GM19023 (cell line): ENCODE results near the gene MLEC.

Experiments used
- ATAC-seq: cut with Tn5 transposase; IDR thresholded peaks from one replicate; pipeline ENCODE4 v1.9.1; 2021; ENCODE audit warnings: mild to moderate bottlenecking, moderate library complexity; ENCODE audit not compliant: unreplicated experiment

The MLEC gene

DNA sequence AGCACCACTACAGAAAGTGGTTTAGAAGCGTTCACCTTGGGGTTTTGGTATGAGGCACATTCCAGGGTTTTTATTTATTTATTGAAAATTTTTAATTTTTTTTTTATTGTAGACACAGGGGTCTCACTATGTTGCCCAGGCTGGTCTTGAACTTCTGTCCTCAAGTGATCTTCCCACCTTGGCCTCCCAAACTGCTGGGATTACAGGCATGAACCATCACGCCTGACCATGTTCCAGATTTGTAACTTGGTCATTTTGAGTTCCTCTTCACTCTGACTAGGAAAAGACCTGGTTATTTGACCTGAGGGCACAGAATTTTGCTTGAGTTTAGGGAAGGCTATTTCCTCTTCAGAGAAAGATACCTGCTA lies 3.1 kb downstream of the MLEC start:
- ATAC-seq: no peak

DNA sequence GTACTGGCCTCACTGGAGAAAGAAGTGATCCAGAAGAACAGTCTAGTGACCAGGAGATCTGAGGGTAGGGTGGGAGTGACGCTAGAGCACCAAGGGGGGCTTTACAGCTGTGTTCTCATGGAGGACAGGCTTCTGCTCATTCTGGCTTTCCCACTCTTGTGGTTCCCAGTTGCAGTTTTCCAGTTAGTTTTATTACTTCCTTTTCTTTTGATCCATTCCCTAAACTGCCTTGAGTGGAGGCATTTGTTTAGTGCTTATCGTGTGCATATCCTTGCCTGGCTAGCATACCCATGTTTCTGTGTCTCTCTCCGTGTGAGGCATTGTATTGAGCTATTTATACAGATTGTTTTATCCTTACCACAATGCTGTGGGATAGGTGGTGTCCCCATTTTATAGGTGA lies 4.0 kb downstream of the MLEC start:
- no peak for ATAC-seq

DNA sequence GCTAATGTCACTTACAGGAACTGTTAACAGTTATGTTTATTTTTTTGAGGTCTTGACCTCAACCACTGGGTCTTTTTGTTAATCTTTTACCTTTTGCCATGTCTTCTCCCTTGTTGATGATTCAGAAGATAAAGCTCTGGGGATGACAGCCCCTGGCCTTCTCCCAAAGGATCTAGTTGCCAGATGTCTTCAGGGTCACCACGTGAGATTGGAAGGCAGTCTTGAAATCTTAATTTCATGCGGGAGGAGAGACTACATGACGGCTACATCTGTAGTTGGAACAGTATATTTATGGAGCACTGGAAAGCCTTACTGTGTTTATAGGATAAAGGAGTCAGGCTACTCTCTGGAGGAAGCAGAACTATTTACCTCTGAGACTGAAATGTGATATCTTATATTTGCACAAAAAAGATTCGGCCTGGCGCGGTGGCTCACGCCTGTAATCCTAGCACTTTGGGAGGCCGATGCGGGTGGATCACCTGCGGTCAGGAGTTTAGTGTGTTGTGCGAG lies 5.6 kb downstream of the MLEC start:
- ATAC-seq: no peak

DNA sequence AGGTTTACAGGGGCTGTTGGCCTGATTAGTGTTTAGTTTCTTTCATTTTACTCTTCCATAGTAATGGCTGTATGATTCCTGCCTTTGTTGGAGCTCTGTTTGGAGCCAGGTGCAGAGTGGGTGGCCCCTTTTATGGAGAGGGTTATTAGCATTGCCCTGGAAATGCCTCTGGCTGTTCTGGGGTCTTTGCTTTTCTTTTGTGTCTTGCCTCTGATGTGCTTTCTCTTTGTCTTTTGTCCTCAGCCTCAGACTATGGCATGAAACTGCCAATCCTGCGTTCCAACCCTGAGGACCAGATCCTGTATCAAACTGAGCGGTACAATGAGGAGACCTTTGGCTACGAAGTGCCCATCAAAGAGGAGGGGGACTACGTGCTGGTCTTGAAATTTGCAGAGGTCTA lies 6.9 kb downstream of the MLEC start:
- ATAC-seq: no peak

DNA sequence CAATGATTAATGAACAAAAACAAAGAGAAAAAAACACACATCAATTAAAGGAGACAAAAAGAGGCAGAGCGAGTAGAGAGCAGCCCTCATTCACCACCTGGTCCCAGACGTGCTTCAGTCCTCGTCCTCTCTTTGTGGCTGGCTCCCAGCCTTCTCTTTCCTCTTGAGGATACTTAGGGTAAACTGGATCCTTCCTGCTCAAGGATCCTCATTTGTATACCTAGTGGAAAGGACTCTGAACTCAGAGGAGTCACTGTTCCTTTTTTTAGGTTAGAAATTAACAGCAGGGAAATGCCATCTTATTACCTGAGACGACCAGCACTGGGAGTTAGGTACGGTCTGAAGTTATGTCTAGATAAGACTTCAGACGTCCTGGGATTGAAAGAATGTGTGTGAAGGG lies 9.7 kb downstream of the MLEC start:
- ATAC-seq: no peak

DNA sequence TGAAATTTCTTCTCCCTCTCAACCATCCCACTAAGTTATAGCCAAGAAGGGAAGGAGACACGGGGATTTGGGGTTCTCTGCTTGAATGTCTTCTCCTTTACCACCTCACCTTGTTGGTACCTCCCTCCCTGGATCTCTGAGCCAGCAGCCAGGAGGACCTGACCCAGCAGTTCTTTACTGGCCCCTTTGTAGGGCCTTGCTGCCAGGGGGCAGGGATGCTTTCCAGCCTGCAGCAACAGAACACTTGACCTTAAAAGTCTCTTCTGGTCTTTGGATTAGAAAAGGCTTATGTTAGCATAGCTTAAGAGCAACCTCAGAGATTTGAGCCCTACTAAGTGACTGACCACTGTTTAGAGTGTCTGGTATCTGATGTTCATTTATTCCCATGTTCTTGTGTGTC lies 10.4 kb downstream of the MLEC start:
- ATAC-seq: no peak

DNA sequence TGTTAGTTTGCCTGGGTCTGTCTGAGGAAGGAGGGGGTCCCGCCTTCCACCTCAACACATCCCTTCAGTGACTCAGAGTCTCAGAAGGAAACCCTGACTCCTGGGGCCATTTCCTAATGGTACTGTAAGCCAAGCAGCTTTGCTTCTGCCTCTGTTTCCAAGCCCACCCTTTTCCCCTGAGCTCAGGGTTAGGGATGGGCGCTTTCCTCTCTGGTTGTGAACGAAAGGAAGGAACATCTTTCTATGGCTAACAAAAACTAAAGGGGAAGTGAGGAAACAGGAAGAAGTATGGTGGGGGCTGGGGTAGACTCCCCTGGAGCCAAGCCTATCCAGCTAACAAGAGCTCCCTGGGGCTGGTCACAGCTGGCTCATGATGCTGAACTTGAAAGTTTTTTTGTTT lies 11.7 kb downstream of the MLEC start:
- no peak for ATAC-seq

DNA sequence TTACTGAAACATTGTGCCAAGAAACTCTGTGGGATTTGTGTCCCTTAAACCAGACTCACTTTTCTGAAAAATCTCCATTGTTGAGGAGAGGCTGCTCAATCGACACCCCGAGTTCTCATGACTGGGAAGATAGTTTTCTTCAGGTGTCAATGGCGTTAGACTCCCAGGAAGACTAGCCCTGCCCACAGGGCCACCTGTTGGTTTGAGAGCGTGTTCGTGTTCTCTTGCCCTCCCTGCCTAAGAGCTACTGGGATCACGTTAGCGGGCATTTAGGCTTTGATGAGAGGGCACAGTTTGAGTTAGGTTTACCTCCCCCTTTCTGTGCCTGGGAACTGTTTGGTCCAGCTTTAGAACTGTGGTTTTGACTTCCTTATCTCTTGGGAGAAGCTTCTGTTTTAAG lies 12.6 kb downstream of the MLEC start:
- no peak for ATAC-seq

DNA sequence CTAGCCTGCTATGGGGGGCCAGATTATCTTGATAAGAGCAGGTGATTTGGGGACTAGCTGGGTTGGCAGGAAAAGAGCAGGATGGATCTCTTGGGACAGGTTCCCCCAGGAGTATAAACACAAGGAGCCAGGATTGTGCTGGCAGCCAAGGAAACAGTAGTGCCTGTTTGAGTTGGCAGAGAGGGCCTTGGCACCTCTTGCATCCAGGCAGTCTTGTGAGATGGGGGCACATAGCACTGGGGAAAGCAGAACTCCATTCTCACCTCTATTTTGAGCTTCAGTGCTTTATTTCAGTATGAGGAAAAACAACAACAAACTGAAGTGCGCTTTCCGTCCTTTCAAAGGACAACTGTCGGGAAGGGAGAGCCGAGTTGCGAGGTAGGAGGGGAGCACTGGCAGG lies 13.9 kb downstream of the MLEC start:
- ATAC-seq: no peak

DNA sequence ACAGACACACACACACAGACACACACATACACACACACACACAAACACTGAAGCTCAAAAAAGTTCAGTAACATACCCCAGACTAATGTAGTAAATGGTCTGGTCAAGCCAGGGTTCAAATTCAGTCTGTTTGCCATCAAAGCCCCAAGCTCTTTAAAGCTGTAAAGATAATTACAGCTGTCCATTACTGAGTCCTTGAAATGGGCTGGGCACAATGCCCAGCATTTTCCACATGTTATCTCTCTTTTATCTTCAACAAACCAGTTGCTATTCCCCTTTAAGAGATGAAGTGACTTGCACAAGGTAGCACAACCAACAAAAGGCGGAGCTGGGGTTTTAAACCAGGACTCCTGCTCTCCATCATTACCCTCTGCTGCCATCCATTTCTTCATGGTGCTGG lies 15.7 kb downstream of the MLEC start:
- no peak for ATAC-seq

DNA sequence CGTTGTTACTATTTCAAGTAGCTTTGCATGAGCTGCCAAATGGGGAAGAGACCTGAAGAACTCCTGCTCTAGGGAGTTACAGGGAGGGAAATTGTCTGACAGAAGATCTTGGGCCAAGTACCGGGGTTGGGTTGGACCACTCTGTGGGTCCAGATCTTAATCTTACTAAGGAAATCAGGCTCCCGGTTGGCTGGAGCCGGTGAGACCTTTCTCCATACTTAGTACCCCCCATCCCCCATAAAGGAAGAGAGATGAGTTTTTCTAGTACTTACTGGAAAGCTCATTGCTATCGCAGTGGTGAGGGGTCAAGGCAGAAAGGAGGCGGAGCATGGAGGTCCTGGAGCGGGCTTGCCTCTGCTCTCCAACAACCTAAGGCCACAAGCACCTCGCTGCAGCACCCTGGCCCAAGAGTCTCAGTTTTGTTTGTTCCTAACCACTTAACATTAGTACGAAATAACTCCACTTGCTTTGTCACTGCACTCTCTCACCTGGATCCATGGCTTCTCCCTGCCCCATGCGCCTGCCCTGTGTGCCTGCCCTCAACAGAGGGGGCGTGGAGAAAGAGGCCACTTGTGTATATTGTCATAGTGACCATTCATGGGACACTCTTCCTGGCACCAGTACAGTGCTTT lies 16.5 kb downstream of the MLEC start:
- no peak for ATAC-seq

DNA sequence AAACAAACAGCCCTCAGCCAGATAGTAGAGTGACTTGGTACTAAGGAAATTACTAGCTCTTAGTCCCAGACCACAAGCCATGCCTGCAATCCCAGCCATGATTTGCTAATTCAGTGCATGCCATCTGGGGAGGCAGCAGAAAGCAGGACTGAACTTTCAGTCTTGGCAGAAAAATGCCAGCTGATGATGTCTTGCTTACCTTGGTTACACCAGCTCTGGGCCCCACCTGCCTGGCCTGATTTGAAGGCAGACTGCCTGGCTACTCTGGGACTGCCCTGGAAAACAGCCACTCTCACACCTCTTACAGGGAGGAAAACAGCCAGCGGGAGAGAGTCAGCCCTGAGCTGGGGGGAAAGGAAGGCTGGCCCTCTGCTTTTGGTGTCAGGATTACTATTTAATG lies 18.7 kb downstream of the MLEC start:
- no peak for ATAC-seq

DNA sequence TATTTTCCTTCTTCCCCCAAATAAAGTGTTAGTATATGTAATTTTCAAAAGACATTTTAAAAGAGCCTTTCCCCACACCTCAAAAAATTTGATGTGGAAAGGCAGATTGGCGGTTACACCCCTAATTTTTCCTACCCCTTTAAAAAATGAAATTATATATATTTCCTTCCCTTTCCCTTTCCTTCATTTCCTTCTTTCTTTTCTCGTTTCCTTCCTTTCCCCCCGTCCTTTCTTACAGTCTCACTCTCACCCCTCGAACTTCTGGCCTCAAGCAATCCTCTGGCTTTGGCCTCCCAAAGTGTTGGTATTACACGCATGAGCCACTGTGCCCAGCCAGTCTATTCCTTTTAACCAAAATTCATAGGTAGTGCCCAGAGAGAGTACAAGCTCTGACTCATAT lies 19.1 kb downstream of the MLEC start:
- no peak for ATAC-seq

DNA sequence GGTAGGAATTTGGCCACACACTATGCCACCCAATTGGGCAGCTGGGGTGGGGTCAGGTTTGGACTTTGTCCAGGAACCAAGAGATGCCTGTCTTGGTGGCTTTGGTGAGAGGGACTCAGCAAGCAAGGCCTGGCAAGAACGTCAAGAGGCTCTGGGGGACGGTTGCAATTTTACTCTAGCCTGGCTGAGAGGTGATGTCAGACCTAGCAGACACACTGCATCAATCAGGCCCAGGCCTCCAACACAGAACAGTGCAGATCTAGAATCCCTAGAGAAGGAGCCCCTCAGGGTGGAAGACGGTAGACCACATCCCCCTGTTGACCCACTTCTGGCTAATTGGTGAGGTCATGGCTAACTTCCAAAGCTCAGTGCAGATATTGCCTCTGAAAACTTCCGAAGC lies 21.7 kb downstream of the MLEC start:
- ATAC-seq: no peak

DNA sequence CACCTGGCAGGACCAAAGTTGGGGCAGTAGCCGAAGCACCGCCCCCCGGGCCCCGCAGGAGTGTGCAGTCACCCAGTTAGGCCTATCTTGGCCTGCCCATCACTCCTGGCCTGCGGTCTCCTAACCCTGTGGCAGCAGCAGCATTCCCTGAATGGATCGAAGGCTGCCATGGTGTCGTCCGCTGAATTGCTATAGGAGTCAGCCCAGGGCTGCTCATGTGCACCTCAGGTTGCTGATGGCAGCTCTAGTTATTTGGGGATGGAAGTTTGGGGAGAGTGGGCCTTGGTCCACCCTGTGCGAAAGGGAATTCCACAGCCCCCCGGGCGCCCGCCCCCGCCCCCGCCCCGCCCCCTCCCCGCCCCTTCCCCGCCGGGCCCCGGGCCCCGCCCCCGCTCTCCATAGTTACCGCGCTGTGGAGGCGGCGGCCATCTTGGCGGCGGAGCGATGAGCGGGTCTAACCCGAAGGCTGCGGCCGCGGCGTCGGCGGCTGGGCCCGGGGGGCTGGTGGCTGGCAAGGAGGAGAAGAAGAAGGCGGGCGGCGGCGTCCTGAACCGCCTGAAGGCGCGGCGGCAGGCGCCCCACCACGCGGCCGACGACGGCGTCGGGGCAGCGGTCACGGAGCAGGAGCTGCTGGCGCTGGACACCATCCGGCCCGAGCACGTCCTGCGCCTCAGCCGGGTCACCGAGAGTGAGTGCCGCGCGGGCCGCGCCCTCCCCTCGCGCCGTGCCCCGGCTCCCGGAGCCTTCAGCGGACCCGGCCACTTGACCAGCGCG lies 23.3 kb downstream of the MLEC start, which contains the start of gene UNC119B:
TSS of gene UNC119B (plus strand) at position 428 of the 774 bp plus-strand sequence. CDS start at position 445, 17 bp downstream.
- ATAC-seq: peak; percentile 77

DNA sequence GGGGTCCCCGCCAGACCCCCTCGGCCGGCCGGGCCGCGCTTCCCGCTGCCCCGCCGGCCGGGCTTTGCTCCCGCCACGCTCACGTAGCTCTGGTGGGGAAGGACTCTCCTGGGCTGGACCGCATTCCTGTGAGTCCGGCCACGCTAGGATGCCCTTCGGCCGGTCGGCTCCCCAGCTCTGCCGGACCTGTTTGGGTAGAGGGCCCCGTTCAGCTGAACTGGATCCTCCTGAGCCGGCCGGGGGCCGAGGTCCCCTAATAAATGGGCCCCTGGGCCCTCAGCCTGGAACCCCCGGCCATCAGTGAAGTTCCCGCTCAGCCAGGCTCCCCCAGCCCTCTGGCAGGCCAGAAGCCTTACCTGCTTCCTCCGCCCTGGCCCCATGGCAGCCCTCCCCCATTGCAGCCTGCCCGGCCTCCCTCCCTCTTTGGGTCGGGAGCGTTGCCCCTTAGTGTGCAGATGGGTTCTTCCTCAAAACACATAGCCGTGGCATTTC lies 23.9 kb downstream of the MLEC start:
- ATAC-seq: peak; percentile 33

DNA sequence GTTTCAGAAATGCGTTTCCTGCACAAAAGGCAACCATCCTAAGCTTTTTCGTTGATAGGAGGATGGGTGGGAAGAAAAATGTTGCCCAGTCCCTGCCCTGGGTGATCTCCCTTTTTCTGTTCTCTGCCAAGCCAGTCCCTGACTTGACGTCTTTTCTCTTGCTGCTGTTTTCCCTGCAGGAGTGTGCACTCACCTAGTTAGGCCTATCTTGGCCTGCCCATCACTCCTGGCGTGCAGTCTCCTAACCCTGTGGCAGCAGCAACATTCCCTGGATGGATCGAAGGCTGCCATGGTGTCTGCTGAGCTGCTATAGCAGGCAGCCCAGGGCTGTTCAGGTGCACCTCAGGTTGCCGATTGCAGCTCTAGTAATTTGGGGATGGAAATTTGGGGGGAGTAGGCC lies 24.5 kb downstream of the MLEC start:
- no peak for ATAC-seq

DNA sequence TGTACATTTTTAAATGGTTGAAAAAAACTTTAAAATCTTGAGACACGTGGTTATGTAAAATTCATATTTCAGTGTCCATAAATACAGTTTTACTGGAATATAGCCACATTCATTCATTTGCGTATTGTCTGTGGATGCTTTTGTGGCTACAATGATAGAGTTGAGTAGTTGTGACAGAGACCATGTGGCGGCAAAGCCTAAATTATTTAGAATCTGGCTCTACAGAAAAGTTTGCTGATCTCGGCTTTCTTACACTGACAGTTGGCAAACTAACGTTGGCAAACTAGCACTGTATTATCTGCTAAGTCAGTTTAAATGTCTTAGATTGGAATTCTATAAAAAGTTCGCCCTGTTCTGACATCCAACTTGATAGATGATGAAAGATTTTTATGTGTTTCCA lies 25.7 kb downstream of the MLEC start:
- ATAC-seq: no peak

DNA sequence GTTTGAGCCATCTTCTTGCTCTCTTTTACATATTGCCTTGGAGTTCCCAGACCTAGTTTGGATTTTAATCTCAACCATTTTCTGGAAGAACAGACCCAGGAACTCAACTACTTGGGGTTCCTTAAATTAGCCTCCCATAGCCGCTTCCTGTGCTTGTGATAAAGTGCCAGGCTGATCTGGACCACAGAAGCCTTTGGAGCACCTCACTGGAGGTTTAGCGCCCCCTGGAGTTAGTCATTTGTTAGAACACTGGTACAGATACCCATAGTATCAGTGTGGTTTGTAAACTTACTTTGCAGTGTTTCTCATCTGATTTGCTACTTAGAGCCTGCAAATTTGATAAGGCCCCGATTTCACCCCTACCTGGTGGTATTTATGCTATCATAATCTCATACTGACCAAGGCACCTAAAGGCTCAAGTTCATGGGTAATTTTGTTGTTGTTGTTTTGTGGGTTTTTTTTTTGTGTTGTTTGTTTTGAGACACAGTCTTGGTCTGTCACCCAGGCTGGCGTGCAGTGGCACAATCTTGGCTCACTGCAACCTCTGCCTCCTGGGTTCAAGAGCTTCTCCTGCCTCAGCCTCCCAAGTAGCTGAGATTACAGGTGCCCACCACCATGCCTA lies 27.0 kb downstream of the MLEC start:
- ATAC-seq: no peak

DNA sequence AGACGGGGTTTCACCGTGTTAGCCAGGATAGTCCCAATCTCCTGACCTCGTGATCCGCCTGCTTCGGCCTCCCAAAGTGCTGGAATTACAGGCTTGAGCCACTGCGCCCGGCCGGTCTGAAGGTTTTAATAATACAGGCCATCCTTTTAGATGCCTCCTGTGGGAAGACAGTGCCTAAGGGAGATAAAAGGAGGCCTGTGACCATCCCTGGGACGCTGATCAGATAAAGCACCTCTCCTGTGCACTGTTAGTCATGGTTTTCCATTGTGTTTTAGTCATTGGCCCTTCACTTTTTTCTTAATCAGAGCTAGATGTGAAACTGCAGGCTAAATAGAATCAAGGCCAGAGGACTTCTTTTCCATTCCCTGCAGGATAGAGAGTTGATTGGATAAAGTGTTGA lies 31.1 kb downstream of the MLEC start:
- ATAC-seq: no peak

DNA sequence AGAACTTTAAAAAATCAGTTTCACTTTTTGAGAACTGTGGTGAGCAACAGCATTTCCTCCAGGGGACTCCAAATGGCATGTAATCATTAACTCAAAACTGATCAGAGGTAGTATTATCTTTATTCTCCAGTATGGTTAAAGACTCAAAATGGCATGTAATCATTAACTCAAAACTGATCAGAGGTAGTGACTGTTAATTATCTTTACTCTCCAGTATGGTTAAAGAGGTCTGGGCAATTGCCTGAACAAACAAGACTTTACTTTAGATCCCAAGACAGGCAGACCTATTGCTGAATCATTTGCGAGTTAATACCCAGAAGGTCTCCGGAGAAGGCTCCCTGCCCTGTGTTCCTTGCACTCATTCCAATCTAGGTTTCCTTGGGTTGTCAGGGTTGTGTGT lies 32.1 kb downstream of the MLEC start:
- ATAC-seq: no peak
